Measurements from ENCODE around the gene GAS1. TPM values are rescaled to one million over a fixed set of nuclear protein-coding genes. Genes with fewer than 3 reads are reported as not detected.

The GAS1 gene
- total and polyA plus RNA-seq, 2 of the 8 experiments (the other 6 are each of a cell fraction or from before 2014, with no cell fraction given): 2.8 to 5.7 TPM

- H2AK5ac ChIP-seq (ENCODE audit: low read depth, low read length): no peak overlapping the region
- H4K20me1 ChIP-seq (replicated peaks in 1 of 2; ENCODE audit: control insufficient read depth in 1 of 2, insufficient read depth in 2 of 2, low read length in 2 of 2): no peaks in the 10 kb centered on the region
- H3K14ac ChIP-seq (ENCODE audit: insufficient read length): no peak overlapping the region
- no peak overlapping the region for H2AFZ ChIP-seq (ENCODE audit: low read length)
- no peaks in the 10 kb centered on the region for H3K4me1 ChIP-seq (replicated peaks in 1 of 4; ENCODE audit: control insufficient read depth in 3 of 4, insufficient read depth in 4 of 4, low read length in 3 of 4)
- DNase-seq (ENCODE audit: low read depth in 1 of 2, low spot score in 2 of 2) (no peak), FAIRE-seq (no peak)
- H3K79me2 ChIP-seq (ENCODE audit: control insufficient read depth in 1 of 2, insufficient read depth in 2 of 2, low read length in 2 of 2): no peaks in the 10 kb centered on the region
- no peak overlapping the region for H4K5ac ChIP-seq (ENCODE audit: insufficient read length, low read depth, low read length)
- no peaks in the 10 kb centered on the region for H3K27me3 ChIP-seq (replicated peaks in 1 of 4; ENCODE audit: control insufficient read depth in 3 of 4, extremely low read depth in 1 of 4, insufficient read depth in 3 of 4, low read length in 3 of 4)
- CTCF ChIA-PET (ENCODE audit: partially characterized antibody): no interaction called here
- WGBS, 2 experiments (ENCODE audit: extremely low coverage in 1 of 2, insufficient coverage in 1 of 2, insufficient read length in 1 of 2, insufficient replicate concordance in 2 of 2, low coverage in 1 of 2, low lambda C conversion rate in 2 of 2, missing lambda C conversion rate in 1 of 2): 83% methylated on average over 3 of the region's 3 CpGs; no CpG with 5 or more reads in 1 of the 2 experiments
- no peaks in the 10 kb centered on the region for H3K9me3 ChIP-seq (ENCODE audit: insufficient read depth in 2 of 2, low read depth in 1 of 2, low read length in 1 of 2)
- H2BK20ac ChIP-seq (ENCODE audit: low read length): no peak overlapping the region
- no peaks in the 10 kb centered on the region for H3K36me3 ChIP-seq (ENCODE audit: control insufficient read depth in 2 of 4, insufficient read depth in 4 of 4, low read length in 3 of 4)
- H3K23ac ChIP-seq (ENCODE audit: insufficient read length): no peak overlapping the region
- H2BK12ac ChIP-seq (ENCODE audit: low read depth, low read length): no peak overlapping the region
- no peak overlapping the region for H3K9ac ChIP-seq (replicated peaks in 1 of 4; ENCODE audit: extremely low read depth in 1 of 4, low read depth in 3 of 4, low read length in 3 of 4)
- H4K91ac ChIP-seq (replicated peaks; ENCODE audit: insufficient read length, low read length): no peak overlapping the region
- no peak overlapping the region for H3K4me3 ChIP-seq (ENCODE audit: extremely low read depth in 1 of 4, insufficient read depth in 2 of 4, low read depth in 3 of 4, low read length in 4 of 4)
- H3K18ac ChIP-seq (ENCODE audit: extremely low read depth, low read length): no peak overlapping the region
- no peak overlapping the region for H3K56ac ChIP-seq (replicated peaks; ENCODE audit: insufficient read length, low read depth, low read length)
- H3K79me1 ChIP-seq (ENCODE audit: low read depth, low read length): no peaks in the 10 kb centered on the region
- no peak overlapping the region for H2BK5ac ChIP-seq (ENCODE audit: low read depth, low read length)
- H4K8ac ChIP-seq (ENCODE audit: extremely low read depth, insufficient read depth, low read length): no peak overlapping the region
- no peak overlapping the region for H2BK15ac ChIP-seq (ENCODE audit: low read length)
- no peak overlapping the region for H3K4ac ChIP-seq (replicated peaks; ENCODE audit: insufficient read length, low read depth, low read length)
- H3K4me2 ChIP-seq (ENCODE audit: insufficient read depth in 1 of 2, low read depth in 2 of 2, low read length in 2 of 2): no peak overlapping the region
- H3K23me2 ChIP-seq (ENCODE audit: low read depth, low read length): no peaks in the 10 kb centered on the region
- no peak overlapping the region for H3K27ac ChIP-seq (ENCODE audit: low read depth, low read length)
- no peak overlapping the region for H2BK120ac ChIP-seq (replicated peaks; ENCODE audit: low read depth, low read length)
- POLR2A ChIA-PET (ENCODE audit: partially characterized antibody): no interaction called here
- TF ChIP-seq JUN (IDR thresholded peaks at IDR 0.05; ENCODE audit: low read depth, low read length) (no peak), RXRA (IDR thresholded peaks at IDR 0.05; ENCODE audit: insufficient read depth, low read depth, low read length) (no peak), CHD2 (IDR thresholded peaks at IDR 0.05; ENCODE audit: low read length) (no peak), CTCF (IDR thresholded peaks at IDR 0.05; ENCODE audit: control extremely low read depth in 1 of 3, insufficient read depth in 1 of 3, low read depth in 1 of 3, low read length in 3 of 3) (no peak), HDAC6 (IDR thresholded peaks at IDR 0.05; ENCODE audit: low read depth, low read length) (no peak), ATF2 (IDR thresholded peaks at IDR 0.05; ENCODE audit: low read length) (no peak), RFX5 (IDR thresholded peaks at IDR 0.05; ENCODE audit: borderline replicate concordance, low read depth, low read length) (no peak), SRF (IDR thresholded peaks at IDR 0.05; ENCODE audit: low read depth, low read length) (no peak), ATF3 (IDR thresholded peaks at IDR 0.05; ENCODE audit: insufficient read depth, low read depth, low read length) (no peak), BACH1 (IDR thresholded peaks at IDR 0.05; ENCODE audit: low read length) (no peak)
Measured at GRCh38 chr9:86980802-86981201, 33.5 kb upstream of the GAS1 start.
